Activated CD8-positive, alpha-beta memory T cell treated with anti-CD3 and anti-CD28 coated beads, Interleukin-2, amount 50 U/mL, for 4 hours (primary cell): ENCODE results near the gene HIVEP2.

Source experiments
- DNase-seq: peaks from one replicate; pipeline ENCODE4 v3.0.0-alpha.2; 2020

Gene HIVEP2

GRCh38 chr6:142726616-142727015, 218.4 kb downstream of the HIVEP2 start:
- DNase-seq: no peak

DNA sequence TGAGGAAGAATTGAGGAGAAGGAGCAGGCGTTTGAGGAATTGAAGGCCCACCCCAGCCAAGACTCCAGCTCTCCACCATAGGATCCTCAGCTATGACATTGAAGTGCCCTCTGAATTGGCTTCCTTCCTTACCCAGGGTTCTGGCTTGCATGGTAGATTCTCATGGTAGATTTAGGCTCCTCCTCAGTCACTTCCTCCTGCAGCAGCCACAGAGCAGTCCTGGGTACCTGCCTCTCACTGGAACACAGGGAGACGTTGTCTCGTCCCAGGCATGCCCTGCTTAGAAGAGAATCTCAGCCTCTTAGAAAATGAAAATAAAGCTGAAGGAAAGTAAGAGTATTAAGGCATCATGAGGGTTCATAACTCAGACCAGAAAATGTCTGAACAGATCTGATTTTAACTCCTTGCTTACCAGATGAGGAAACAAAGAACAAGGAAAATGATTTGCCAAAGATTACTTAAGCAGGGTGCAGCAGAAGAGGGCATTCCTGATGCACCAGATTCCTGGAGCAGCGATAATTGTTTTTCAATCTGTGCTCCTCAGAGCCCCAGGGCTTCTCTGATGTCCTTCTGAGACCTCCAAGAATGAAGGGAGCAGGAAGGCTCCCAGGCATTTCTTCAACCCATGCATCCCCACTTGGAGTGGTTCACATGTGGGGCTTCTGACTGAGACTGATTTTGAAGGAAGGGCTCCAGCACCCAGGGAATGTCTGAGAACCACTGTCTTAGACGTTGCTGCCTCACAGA, 219.8 kb downstream of the HIVEP2 start:
- no peak for DNase-seq

DNA sequence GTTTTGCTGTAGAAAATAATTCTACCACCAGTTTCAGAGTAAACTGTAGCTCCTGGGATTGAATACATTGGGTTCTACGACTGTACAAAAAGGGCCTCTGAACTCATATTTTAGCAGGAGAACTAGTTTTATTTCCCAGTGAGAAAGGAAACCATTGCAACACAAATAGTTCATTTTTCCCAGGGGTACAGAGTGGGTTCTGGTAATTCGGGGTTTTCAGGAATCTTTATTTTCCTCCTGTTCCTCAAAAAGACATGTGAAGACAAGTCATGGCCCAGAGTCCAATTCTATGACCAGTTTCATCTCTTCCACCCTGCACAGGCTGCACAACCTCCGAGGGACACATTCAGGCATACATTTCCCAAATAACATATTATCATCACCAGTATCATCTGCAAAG, 222.1 kb downstream of the HIVEP2 start:
- no peak for DNase-seq

DNA sequence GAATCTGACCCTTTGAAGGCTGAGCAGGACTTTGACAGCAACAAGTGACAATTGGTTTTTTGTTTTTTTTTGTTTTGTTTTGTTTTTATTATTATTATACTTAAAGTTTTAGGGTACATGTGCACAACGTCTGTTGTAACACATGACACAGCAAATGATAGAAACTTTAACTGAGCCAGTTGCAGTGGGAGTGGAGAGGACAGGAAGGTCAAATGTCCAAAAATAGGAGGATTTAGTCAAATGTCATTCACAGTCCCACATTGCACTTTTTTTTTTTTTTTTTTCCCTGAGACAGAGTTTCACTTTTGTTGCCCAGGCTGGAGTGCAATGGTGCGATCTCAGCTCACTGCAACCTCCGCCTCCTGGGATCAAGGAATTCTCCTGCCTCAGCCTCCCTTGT, 223.0 kb downstream of the HIVEP2 start:
- no peak for DNase-seq

- DNase-seq: no peak
Measured at GRCh38 chr6:142721215-142721920, 223.6 kb downstream of the HIVEP2 start.

- no peak for DNase-seq
Measured at GRCh38 chr6:142718667-142719191, 226.2 kb downstream of the HIVEP2 start.

DNA sequence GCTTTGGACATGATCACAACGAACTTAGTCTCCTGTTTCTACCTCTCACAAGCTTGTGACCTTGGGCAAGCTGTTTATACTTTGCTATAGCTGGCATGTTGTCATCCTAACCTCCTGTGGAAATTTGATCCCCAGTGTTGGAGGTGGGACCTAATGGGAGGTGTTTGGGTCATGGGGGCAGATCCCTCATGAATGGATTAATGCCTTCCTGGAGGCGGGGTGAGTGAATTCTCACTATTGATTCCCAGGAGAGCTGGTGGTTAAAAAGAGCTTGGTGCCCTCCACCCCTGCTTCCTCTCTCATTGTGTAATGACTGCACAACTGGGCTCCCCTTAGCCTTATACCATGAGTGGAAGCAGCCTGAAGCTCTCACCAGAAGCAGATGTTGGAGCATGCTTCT, 228.9 kb downstream of the HIVEP2 start:
- no peak for DNase-seq

DNA sequence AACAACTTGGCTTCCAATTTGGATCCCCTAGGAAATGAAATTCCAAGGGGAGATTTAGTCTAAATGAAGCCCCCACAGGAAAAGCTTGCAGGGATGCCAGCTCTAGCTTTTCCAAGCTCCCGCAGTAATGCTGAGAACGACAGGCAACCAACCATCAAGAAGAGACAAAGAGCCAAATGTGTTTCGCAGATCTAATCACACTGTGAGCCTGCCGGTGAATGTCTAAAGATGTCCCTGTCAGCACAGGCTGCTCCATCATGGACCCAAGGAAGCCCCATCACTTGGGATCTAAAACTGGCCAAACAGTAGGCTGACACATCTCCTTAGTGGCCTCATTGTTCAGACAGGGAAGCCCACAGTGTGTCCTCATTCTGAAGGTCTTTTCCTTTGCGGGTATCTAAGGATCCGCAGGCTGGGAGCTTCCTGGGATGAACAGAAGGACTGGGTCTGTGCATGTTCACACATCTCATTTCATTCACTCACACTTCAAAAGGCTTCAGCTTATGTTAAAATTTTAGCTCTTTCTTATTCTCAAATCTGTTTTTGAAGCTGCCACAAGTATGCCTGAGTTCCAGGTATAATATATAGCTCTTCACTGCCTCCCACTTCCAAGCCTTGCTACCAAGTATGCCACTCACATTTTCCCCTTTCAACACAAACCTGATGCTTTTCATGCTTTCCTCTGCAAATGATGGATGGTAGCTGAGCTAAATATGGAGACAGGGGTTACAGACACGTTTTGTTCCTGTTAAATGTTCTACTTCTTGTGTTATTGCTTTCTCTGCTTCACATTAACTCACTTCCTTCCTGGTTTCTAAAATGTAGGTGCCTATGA, 229.8 kb downstream of the HIVEP2 start:
- no peak for DNase-seq

GRCh38 chr6:142713959-142714358, 231.0 kb downstream of the HIVEP2 start:
- no peak for DNase-seq

DNA sequence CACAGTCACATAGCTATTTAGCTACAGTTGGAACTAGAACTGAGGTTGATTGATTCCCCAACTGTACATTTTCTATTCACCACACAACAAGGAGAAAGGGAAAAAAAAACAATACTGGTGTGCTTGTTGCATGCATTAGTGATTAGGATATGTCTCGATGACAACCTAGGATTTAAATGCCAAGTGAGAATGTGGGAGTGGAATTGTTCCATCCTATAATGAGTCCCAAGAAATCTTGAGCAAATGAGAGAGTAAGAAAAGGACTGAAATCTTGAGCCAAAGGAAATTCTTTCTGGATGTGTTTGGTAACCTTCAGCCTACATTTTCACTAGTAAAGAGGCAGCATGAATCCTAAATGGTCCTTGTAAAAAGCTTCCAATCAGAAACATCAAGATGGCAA, 232.7 kb downstream of the HIVEP2 start:
- DNase-seq: no peak

- no peak for DNase-seq
Measured at GRCh38 chr6:142708651-142709050, 236.3 kb downstream of the HIVEP2 start.

- DNase-seq: no peak
Measured at GRCh38 chr6:142707255-142707654, 237.7 kb downstream of the HIVEP2 start.

- no peak for DNase-seq
Measured at GRCh38 chr6:142706210-142706609, 238.8 kb downstream of the HIVEP2 start.

- no peak for DNase-seq
Measured at GRCh38 chr6:142705054-142705453, 239.9 kb downstream of the HIVEP2 start.

DNA sequence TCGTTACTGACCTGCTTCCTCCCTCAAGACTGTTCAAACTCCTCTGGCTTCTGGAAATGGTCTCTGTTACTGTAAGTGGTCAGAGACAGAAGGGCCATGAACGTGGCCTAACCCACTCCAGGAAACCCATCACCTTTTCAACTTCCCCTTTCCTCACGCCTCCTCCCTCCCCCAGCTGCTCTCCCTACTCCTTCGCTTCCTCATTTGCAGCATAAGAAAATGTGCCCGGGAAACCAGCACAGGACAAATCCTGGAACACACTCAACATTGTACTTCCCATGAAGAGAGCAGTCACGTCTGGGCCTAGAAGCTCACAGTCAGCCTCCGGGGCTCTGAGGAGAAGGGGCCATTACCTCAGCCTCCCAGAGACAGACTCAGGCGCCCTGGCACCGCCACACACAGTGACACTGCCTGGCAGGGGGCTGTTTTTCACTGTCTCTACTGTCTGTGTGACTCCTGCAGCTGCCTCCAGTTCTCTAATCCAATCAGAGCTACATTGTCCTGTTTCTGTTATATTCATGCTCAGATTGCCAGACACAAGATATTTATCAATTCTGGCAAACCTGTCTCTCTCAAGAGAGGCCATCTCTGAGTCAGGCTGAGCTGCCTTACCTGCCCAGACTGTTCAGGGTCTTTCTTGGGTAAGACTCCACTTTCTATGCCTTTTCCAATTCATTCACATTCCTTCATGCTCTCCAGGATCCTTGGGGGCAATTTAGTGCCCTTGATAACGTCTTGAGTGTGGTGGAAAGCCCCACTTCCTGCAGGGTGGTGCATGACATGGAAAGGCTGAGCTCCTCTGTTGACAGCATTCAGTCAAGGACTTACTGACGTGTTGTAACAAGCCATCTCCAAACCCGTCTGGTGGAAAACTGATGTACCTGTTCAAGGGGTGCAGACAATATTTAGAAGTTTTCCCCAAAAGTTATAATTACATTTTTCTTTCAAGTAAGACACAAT, 242.2 kb downstream of the HIVEP2 start:
- DNase-seq: no peak
